SH-SY5Y (cell line): ENCODE data around the gene BMP4.

Experiments used
- GATA2 ChIP-seq: IDR thresholded peaks from 2 replicates; pipeline ENCODE4 v1.6.1; 2011; ENCODE audit warnings: mild to moderate bottlenecking, low read depth, low read length
- GATA3 ChIP-seq: IDR thresholded peaks from 2 replicates; pipeline ENCODE4 v1.6.1; 2011; ENCODE audit warnings: low read depth, mild to moderate bottlenecking, low read length, moderate library complexity

Gene BMP4

DNA sequence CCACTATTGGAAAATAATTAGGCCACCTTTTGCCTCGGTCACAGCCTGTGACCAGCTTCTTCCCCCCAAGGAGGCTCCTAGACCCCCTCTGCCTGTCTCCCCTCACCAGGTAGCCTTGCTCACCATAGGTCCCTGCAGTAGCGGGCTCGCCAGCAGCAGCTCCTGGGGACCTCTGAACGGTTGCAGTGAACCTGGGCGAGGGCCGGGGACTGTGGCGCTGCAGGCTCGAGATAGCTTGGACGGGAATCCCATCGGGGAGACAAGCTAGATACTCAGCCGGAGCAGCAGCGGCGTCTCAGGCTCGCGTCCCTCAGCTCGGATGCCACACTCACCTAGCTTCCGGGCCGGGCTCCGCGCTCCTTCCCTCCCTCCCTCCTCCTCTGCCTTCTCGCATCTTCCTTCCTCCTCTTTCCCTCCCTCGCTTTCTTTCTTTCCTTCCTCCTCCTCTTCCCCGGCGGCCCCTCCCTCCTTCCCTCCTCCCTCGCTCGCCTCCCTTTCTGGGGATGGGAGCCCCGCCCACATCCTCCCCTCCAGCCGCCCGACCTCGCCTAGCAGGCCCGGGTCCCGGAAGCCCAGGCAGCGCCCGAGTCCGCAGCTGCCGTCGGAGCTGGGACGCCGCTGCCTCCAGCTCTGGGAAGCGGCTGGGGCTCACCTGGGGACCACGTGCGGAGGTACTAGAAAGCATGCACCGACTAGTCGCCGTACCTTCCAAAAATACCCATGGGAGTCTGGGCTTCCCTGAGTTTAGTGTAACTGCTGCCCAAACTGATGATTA is at the start of gene BMP4:
BMP4 (minus strand) TSS at position 399 of the 775 bp plus-strand sequence. CDS start 4,603 bp downstream, outside the sequence.
- no peak for TF ChIP-seq GATA2
- TF ChIP-seq GATA3: no peak

- TF ChIP-seq GATA3 (no peak), GATA2 (no peak)
Measured at GRCh38 chr14:54003064-54003463, 46.4 kb upstream of the BMP4 start.

- TF ChIP-seq GATA3 (no peak), GATA2 (no peak)
Measured at GRCh38 chr14:54002653-54003052, 46.0 kb upstream of the BMP4 start.

DNA sequence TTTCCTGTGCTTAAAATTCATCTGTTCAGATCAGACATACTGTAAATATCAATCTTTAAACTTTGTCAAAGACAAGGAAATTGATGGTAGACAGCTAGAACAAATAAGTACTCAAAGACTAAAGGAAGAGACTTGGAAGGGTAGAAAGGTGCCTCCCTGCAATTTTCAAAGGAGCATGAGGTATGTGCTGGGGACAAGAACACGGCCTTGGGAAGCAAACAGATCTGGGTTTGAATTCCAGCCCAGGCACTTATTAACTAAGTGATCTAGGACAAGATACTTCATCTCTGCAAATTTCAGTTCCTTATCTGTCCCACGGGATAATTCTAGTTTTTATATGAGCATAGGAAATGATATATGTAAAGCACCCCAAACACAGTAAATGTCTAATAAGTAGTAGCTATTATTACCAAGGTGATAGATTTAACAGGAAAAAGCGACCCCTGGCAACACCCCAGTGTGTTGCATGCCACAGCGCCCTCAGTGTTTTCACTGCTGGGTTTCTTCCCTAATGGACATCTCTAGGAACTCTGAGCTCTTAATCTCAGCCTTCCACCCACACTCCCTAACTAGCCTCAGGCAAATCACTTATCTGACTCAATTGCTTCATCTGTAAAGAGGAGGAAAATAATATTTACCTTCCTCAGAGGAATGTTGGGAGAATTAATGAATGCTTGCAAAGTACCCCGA is 44.7 kb upstream of the BMP4 start:
- TF ChIP-seq GATA3 (no peak), GATA2 (no peak)

GRCh38 chr14:54000341-54000811 is 43.8 kb upstream of the BMP4 start:
- no peak for TF ChIP-seq GATA3
- no peak for TF ChIP-seq GATA2

GRCh38 chr14:53999061-53999488 is 42.5 kb upstream of the BMP4 start:
- TF ChIP-seq GATA3 (no peak), GATA2 (no peak)

- TF ChIP-seq GATA3 (no peak), GATA2 (no peak)
Measured at GRCh38 chr14:53996041-53996440, 39.4 kb upstream of the BMP4 start.

GRCh38 chr14:53993920-53994607 is 37.4 kb upstream of the BMP4 start:
- TF ChIP-seq GATA3: no peak
- no peak for TF ChIP-seq GATA2

GRCh38 chr14:53990978-53991377 is 34.4 kb upstream of the BMP4 start:
- TF ChIP-seq GATA3 (no peak), GATA2 (no peak)

- TF ChIP-seq GATA2 (no peak), GATA3 (no peak)
Measured at GRCh38 chr14:53983112-53983511, 26.5 kb upstream of the BMP4 start.

DNA sequence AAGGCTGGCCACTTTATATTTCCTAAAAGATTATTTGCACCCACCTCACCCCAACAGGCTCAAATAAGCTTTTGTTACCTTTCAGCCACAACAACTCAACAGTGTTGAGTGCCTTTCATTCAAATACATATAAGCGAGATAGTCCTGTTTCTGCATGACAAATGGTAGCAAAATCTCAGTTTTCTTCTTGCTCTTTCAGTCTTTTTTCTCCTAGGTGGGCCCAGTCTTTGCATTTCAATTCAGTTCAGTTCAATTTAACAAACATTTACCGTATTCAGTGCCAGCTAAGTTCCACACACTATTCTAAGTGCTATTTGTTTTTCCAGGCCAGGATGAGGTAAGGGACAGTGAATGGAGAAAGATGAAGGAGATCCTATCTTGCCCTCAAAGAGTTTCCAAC is 25.9 kb upstream of the BMP4 start:
- TF ChIP-seq GATA3: no peak
- no peak for TF ChIP-seq GATA2

DNA sequence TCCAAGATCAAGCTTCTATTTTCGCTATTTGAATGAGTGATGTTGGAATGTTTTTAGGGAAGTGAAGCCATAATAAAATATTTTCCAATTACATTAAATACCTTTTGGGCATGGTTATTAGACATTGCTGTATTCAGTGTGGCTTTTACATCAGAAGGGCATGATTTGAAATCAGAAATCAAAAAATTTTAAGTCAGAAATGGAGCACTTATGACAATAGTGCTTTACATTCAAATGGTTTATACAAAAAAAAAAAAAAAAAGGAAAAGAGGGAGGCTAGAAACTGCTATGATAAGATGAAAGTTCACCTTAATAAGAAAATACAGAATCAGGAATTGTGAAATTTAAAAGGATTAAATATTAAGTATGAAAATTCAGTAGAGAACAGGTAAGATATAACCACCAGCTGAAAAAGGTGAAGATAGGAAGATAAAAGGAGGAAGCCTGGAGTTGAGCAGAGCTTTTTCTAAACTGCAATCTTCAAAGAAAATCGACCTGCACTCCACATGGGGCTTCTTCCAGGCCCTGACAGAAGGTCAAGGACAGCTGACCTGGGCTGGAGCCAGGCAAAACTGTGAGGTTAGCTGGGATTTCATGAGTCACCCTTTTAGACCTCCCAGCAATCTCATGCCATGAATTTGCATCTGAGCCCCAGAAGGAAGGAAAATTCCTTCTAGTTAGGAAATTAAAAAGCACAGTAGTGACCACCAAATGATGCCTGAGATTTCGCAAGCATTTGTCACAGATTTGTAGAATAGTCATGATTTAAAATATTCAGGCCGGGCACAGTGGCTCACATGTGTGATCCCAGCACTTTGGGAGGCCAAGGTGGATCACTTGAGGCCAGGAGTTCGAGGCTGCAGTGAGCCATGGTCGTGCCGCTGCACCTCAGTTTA is 23.4 kb upstream of the BMP4 start:
- TF ChIP-seq GATA3 (no peak), GATA2 (no peak)

DNA sequence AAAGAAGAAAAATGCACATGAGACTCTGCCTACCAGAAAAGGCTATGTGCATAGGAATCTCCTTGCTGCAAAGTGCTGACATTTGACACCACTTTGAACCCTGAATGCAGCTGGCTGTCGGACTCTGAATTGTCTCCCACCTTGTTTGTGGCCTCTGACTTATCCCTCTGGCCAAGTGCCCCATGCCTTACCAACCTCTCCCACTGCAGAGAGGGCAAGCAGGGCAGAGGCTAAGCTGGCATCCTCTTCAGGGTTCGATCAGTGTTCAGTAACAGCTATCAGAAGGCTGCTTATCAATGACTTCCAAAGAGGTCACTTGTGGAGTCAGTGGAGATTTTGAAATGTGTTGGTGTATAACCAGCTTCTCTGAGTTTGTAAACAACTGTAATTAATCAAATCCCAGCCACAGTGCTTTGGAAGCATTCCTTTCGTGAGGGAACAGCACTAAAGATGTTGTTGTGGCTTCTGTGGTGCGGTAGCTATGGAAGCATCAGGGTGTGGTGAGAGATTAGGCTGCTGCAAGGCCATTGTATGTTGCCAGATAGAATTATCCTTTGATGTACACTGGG is 22.6 kb upstream of the BMP4 start:
- TF ChIP-seq GATA3 (no peak), GATA2 (no peak)
